Left ventricle myocardium inferior (tissue), 1 donor: Measurements from ENCODE around the gene PNKD. TPM values are rescaled to one million over a fixed set of nuclear protein-coding genes. Genes with fewer than 3 reads are reported as not detected.
A peak's percentile ranks its signal among the peaks of the same experiment; 100 is the strongest.

Experiments
- DNase-seq: peaks from one replicate; pipeline ENCODE4 v3.0.0-alpha.2; 2020
- H3K27ac ChIP-seq: fragments of 200-600 bp; replicated peaks from 2 replicates; pipeline ENCODE4 v1.8.0; 2021
- H3K27me3 ChIP-seq: fragments of 200-600 bp; 2 replicates; pipeline ENCODE4 v1.8.0; 2021; ENCODE audit warnings: low read depth
- H3K36me3 ChIP-seq: fragments of 200-600 bp; 2 replicates; pipeline ENCODE4 v1.8.0; 2021
- H3K4me1 ChIP-seq: fragments of 200-600 bp; 2 replicates; pipeline ENCODE4 v1.8.0; 2021
- H3K4me3 ChIP-seq: fragments of 200-600 bp; 2 replicates; pipeline ENCODE4 v1.8.0; 2021; ENCODE audit warnings: mild to moderate bottlenecking, moderate library complexity
- H3K9me3 ChIP-seq: fragments of 200-600 bp; replicated peaks from 2 replicates; pipeline ENCODE4 v1.8.0; 2021
- CTCF ChIP-seq: fragments of 200-600 bp; IDR thresholded peaks from 2 replicates; pipeline ENCODE4 v1.8.0; 2021; ENCODE audit warnings: antibody characterized with exemption, mild to moderate bottlenecking, borderline replicate concordance
- intact Hi-C: fragments of 100-400 bp; cut with micrococcal nuclease; formaldehyde crosslinking; loops from one replicate; pipeline ENCODE4 v1.11.0; 2022
- total RNA-seq: library from RNA; stranded (reverse); fragmentation: NEBNext Ultra II Directional; extraction: Animal tissue kit (Norgen Biotek cat#: 25700); gene quantifications from one replicate; pipeline ENCODE4 v1.2.1, GENCODE V29; 2021
- donor health status: DM: no; HTN: yes; CAD: no; lungs with severe emphysema.

Gene PNKD
- total RNA-seq, 1 donor from 2014 or later = 75.4 TPM

GRCh38 chr2:218245214-218245613, 25.1 kb upstream of the PNKD start:
- H3K4me3 ChIP-seq = no peak overlapping the region
- intact Hi-C loops = no loop called here
- H3K9me3 ChIP-seq = no peaks in the 10 kb centered on the region
- no peak for TF ChIP-seq CTCF
- peaks cover 81% of the 10 kb centered on the region for H3K36me3 ChIP-seq
- no peak for DNase-seq
- peaks cover 48% of the 10 kb centered on the region for H3K4me1 ChIP-seq
- H3K27ac ChIP-seq = peak overlapping the region; percentile 51
- H3K27me3 ChIP-seq = no peaks in the 10 kb centered on the region

- Histone ChIP-seq H3K36me3 (peaks cover 100% of the 10 kb centered on the region), H3K9me3 (no peaks in the 10 kb centered on the region), H3K27me3 (no peaks in the 10 kb centered on the region), H3K4me1 (peaks cover 23% of the 10 kb centered on the region), H3K4me3 (no peak overlapping the region), H3K27ac (no peak overlapping the region)
- TF ChIP-seq CTCF = no peak
- no peak for DNase-seq
- intact Hi-C loops = no loop called here
These were observed 20.6 kb upstream of the PNKD start for GRCh38 chr2:218249691-218250090.

- peaks cover 82% of the 10 kb centered on the region for H3K36me3 ChIP-seq
- peaks cover 18% of the 10 kb centered on the region for H3K4me1 ChIP-seq
- no peak overlapping the region for H3K4me3 ChIP-seq
- peak overlapping the region; percentile 56 for H3K27ac ChIP-seq
- intact Hi-C loops = no loop called here
- H3K9me3 ChIP-seq = no peaks in the 10 kb centered on the region
- H3K27me3 ChIP-seq = no peaks in the 10 kb centered on the region
- no peak for DNase-seq
- TF ChIP-seq CTCF = no peak
These were observed 17.6 kb upstream of the PNKD start for GRCh38 chr2:218252509-218253231.

GRCh38 chr2:218253232-218253625, 17.1 kb upstream of the PNKD start:
- intact Hi-C loops = no loop called here
- H3K36me3 ChIP-seq = peaks cover 76% of the 10 kb centered on the region
- no peaks in the 10 kb centered on the region for H3K9me3 ChIP-seq
- TF ChIP-seq CTCF = no peak
- H3K4me1 ChIP-seq = peaks cover 24% of the 10 kb centered on the region
- H3K27ac ChIP-seq = peak overlapping the region; percentile 56
- no peak overlapping the region for H3K4me3 ChIP-seq
- DNase-seq = no peak
- H3K27me3 ChIP-seq = no peaks in the 10 kb centered on the region

- intact Hi-C loops = no loop called here
- no peak for DNase-seq
- no peak for TF ChIP-seq CTCF
- Histone ChIP-seq H3K4me3 (no peak overlapping the region), H3K27me3 (no peaks in the 10 kb centered on the region), H3K4me1 (peaks cover 46% of the 10 kb centered on the region), H3K27ac (no peak overlapping the region), H3K9me3 (no peaks in the 10 kb centered on the region), H3K36me3 (peaks cover 54% of the 10 kb centered on the region)
These were observed 14.9 kb upstream of the PNKD start for GRCh38 chr2:218255446-218255845.
